ENCODE measurements around the gene PJVK.

DNA sequence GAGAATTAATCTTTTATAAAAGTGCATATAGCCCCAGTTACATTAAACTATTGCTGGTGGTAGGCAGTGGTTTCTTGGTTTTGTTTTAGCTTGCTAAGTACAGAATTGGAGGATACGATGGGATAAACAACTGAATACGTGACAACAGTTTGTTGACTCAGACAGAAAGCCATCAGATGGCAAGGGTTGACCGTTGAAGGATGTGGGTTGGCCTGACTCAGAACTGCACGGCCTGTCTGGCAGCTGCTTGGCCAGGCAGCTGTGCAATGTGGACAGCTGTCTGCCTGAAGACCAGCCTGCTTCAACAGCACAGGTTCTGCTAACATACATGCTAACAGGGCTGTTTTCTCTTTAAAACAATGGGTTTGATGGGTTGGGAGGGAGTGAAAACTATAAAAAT lies 46.8 kb upstream of the PJVK start:
- TF ChIP-seq, protein P1, sequence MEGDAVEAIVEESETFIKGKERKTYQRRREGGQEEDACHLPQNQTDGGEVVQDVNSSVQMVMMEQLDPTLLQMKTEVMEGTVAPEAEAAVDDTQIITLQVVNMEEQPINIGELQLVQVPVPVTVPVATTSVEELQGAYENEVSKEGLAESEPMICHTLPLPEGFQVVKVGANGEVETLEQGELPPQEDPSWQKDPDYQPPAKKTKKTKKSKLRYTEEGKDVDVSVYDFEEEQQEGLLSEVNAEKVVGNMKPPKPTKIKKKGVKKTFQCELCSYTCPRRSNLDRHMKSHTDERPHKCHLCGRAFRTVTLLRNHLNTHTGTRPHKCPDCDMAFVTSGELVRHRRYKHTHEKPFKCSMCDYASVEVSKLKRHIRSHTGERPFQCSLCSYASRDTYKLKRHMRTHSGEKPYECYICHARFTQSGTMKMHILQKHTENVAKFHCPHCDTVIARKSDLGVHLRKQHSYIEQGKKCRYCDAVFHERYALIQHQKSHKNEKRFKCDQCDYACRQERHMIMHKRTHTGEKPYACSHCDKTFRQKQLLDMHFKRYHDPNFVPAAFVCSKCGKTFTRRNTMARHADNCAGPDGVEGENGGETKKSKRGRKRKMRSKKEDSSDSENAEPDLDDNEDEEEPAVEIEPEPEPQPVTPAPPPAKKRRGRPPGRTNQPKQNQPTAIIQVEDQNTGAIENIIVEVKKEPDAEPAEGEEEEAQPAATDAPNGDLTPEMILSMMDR (IDR thresholded peaks at IDR 0.05; ENCODE audit: extremely low read depth in 1 of 2, insufficient read depth in 1 of 2, low read depth in 1 of 2, low read length in 2 of 2) = no peak
- TF ChIP-seq POLR2AphosphoS5 (IDR thresholded peaks at IDR 0.05; ENCODE audit: insufficient read depth, low read depth, low read length) (peak; percentile 76), GATA2 (IDR thresholded peaks at IDR 0.05; ENCODE audit: insufficient read depth, insufficient read length, low read depth, low read length) (peak; percentile 12), EZH2 (IDR thresholded peaks at IDR 0.05; ENCODE audit: borderline replicate concordance, low read depth, low read length, severe bottlenecking) (no peak), POLR2A (IDR thresholded peaks at IDR 0.05; ENCODE audit: low read depth, low read length) (no peak), MYC (IDR thresholded peaks at IDR 0.05; ENCODE audit: low read depth, low read length) (no peak), JUN (IDR thresholded peaks at IDR 0.05; ENCODE audit: borderline replicate concordance, insufficient read depth, insufficient read length, low read depth) (no peak)
- TF ChIP-seq, protein P2, sequence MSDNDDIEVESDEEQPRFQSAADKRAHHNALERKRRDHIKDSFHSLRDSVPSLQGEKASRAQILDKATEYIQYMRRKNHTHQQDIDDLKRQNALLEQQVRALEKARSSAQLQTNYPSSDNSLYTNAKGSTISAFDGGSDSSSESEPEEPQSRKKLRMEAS (IDR thresholded peaks at IDR 0.05; ENCODE audit: insufficient read depth, insufficient read length) = no peak
